ENCODE results near the gene CENPH.
"Not testable (repeated sequence)": the region's sequence is repeated elsewhere in the genome, so short reads cannot be mapped to it uniquely, and the experiment has no call there.

Gene CENPH, protein sequence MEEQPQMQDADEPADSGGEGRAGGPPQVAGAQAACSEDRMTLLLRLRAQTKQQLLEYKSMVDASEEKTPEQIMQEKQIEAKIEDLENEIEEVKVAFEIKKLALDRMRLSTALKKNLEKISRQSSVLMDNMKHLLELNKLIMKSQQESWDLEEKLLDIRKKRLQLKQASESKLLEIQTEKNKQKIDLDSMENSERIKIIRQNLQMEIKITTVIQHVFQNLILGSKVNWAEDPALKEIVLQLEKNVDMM

DNA sequence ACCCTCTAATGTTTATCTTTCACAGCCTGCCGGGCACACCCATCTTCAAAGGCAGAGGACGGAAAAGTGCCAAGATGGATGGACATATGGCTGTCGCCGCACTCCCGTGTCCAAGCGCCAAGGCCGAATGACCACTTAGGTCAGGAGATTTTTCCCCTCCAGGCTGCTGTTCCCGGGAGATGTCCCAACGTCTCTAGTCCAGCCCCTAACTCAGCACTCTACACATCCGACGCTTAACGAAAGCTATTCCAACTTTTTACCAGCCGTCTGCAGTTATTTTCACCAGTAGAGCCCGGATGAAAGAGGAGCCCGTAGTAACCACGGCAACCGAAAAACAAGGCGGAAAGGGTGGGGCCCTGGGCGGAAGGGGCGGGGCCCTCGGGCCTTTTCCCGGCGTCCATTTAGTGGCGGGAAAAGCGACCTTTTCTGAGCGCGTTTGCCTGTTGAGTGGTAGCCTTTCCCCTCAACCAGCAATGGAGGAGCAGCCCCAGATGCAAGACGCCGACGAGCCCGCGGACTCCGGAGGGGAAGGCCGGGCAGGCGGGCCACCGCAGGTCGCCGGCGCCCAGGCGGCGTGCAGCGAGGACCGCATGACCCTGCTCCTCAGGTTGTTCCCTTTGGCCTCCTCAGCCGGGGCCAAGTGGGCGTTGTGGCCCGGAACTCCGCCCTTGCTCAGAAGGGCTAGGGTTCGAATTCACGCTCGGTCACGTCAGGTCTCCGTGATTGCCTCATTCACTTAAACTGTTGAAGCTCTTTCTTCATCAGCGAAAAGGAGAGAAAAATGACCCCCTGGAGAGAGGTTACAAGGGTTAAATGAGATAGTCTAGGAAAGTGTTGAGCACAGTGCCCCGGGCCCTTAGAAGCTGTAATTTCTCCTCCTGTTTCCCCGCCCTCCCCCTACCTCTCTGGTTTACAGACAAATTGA, at the start of gene CENPH:
Gene CENPH, plus strand, starts transcription at position 422 of the 925 bp plus-strand sequence. Its CDS starts 52 bp downstream, at position 474.
- DNase-seq: peak; percentile 87 to 91 (median 88)

DNA sequence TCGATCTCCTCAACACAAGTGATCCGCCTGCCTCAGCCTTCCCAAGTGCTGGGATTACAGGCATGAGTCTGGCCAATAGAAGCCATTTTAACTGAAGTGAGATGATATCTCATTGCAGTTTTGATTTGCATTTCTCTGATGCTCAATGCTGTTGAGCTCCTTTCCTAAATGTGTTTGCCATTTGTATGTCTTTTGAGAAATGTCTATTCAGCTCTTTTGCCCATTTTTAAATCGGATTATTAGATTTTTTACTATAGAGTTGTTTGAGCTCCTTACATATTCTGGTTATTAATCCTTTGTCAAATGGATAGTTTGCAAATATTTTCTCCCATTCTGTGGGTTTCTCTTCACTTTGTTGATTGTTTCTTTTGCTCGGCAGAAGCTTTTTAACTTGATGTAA, 49.1 kb upstream of the CENPH start:
- DNase-seq: not testable (repeated sequence)

DNA sequence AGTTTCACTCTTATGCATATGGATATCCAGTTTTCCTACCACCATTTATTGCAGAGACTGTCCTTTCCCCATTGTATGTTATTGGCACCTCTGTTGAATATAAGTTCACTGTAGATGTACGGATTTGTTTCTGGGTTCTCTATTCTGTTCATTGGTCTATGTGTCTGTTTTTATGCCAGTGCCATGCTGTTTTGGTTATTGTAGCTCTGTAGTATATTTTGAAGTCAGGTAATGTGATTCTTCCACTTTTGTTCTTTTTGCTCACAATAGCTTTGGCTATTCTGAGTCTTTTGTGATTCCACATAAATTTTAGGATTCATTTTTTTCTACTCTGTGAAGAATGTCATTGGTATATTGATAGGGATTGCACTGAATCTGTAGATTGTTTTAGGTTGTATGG, 48.6 kb upstream of the CENPH start:
- no peak for DNase-seq

DNA sequence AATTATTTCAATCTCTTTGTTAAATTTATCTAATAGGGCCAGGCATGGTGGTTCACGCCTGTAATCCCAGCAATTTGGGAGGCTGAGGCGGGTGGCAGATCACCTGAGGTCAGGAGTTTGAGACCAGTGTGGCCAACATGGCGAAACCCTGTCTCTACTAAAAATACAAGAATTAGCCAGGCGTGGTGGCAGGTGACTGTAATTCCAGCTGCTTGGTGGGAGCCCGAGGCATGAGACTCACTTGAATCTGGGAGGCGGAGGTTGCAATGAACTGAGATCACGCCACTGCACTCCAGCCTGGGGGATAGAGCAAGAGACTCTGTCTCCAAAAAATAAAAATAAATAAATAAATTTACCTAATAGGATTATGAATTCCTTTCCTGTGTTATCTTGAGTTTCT, 40.8 kb upstream of the CENPH start:
- DNase-seq: not testable (repeated sequence)

DNA sequence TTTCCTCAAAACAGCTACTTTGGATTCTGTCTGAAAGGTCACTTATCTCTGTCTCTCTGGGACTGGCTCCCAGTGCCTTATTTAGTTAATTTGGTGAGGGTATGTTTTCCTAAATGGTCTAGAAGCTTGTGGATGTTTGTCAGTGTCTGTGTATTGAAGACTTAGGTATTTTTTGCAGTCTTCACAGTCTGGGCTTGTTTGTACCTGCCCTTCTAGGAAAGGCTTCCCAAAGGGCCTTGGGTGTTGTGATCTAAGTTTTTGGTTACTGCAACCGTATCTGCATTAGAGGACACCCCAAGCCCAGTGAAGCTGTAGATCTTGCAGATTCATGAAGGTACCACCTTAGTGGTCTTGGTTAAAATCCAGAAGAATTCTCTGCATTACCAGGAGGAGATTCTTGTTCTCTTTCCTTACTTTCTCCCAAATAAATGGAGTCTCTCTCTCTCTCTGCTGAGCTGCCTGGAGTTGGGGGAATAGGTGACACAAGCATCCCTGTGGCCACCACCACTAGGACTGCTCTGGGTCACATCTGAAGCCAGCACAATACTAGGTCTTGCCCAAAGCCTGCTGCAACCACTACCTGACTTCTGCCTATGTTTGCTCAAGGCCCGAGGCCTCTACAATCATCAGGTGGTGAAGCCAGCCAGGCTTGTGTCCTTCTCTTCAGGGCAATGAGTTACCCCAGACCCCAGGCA, 40.3 kb upstream of the CENPH start:
- no peak for DNase-seq

DNA sequence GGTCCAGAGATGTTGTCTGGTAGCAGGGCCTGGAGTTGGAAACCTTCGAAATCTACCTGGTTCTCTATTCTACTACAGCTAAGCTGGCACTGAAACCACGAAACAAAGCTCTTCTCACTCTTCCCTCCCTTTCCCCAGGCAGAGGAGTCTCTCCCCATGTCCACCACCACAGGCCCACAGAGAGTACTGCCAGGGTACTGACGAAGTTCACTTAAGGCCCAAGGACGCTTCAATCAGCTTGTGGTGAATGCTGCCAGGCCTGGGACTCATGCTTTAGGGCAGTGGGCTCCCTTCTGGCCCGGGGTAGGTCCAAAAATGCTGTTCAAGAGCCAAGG, 39.7 kb upstream of the CENPH start:
- no peak for DNase-seq

DNA sequence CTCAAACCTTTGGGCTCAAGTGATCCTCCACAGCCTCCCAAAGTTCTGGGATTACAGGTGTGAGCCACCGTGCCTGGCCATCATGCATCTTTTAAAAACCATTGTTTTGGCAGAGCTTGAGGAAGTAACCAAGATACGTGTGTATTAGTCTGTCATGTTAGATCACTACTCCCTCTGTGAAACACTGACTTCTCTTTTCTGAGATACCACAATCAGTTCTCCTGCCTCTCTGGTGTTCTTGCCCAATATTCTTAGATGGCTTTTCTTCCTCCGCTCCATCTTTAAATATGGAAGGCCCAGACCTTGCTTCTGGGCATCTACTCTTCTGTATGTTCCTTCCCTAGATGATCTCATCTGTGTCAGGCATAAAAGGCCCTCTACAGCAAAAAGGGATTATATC, 36.7 kb upstream of the CENPH start:
- no peak for DNase-seq

DNA sequence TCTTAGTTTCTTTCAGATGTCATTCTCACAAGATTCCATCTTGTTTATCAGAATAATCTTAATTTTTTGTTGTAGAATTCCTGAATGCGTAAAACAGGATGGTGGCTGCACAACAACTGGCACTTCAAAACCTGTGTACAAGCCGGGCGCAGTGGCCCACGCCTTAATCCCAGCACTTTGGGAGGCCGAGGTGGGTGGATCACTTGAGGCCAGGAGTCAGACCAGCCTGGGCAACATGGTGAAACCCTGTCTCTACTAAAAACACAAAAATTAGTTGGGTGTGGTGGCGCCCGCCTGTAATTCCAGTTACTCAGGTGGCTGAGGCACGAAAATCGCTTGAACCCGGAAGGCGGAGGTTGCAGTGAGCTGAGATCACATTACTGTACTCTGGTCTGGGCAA, 32.9 kb upstream of the CENPH start:
- DNase-seq: no peak

DNA sequence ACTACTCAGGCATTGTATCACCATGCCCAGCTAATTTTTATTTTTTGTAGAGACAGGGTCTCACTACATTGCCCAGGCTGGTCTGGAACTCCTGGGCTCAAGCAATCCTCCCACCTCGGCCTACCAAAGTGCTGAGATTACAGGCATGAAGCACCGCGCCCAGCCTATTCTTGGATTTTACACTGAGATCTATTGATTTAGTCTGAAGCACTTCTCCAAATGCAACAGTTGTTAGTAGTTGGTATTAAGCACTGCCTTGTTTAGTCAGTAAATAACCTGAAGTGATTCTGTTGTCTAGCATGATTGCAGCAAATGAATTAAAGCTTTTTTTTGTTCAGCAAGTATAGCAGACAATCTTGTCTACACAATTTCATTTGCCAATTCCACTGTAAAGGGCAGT, 31.3 kb upstream of the CENPH start:
- DNase-seq: no peak

DNA sequence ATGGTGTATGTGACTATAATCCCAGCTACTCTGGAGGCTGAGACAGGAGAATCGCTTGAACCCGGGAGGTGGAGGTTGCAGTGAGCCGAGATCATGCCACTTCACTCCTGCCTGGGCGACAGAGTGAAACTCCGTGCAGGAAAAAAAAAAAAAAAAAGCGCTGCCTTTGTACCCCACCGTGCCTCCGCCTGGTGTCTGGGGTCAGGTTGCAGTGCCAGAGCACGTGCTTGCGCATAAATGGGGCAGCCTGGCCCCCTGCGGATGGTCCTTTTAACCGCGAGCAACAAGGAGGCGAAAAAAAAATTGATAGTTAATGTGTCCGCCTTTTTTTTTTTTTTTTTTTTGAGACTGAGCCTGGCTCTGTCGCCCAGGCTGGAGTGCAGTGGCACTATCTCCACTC, 28.7 kb upstream of the CENPH start:
- DNase-seq: no peak

DNA sequence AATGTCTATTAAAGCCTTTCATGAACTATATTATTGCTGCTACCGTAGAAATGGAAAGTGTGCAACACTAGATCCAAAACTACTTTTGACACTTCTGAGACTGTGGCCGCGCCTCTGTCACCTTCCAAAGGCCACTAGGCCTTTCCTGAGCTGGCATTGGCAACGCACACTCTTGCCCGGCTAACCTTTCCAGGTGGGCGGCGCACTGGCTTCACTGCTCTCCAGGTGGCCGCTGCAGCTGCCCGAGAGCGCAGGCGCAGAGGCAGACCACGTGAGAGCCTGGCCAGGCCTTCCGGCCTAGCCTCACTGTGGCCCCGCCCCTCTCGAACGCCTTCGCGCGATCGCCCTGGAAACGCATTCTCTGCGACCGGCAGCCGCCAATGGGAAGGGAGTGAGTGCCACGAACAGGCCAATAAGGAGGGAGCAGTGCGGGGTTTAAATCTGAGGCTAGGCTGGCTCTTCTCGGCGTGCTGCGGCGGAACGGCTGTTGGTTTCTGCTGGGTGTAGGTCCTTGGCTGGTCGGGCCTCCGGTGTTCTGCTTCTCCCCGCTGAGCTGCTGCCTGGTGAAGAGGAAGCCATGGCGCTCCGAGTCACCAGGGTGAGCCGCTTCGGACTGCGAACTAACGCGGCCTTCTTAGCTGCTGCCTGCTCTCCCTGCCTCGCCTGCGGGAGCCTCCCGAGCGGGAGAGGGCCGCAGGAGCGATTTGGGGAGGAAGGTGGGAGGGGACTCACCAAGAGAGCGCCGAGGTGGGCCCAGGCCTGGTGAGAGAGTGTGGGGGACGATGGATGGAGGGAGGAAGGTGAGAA, 22.5 kb upstream of the CENPH start, which contains the start of gene CCNB1:
Gene CCNB1, plus strand, starts transcription at position 465 of the 807 bp plus-strand sequence. Its CDS starts 113 bp downstream, at position 578.
- peak; percentile 91 to 97 (median 94) for DNase-seq

DNA sequence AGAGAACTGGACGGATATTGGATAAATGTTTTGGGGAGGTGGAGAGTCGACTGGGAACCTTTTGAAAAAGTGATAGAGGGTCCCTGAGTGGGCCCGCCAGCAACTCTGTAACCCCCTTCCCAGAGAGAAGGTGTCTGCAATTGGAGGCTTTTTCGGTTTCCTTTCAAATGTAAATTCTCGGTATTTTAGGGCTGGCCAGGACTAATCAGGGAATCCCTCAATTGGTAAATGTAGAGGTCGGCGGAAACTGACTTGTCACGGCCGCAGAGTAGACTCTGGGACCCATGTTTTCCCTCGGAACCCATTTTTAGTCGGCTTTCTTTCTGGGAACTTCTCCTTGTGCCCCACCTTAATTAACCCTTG, 21.9 kb upstream of the CENPH start:
- DNase-seq: no peak

DNA sequence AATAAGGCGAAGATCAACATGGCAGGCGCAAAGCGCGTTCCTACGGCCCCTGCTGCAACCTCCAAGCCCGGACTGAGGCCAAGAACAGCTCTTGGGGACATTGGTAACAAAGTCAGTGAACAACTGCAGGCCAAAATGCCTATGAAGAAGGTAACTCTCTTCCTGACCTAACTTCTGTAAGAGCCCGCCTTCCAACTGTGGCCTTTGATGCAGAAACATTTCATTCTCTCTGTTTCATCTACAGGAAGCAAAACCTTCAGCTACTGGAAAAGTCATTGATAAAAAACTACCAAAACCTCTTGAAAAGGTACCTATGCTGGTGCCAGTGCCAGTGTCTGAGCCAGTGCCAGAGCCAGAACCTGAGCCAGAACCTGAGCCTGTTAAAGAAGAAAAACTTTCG, 21.5 kb upstream of the CENPH start:
- DNase-seq: no peak

DNA sequence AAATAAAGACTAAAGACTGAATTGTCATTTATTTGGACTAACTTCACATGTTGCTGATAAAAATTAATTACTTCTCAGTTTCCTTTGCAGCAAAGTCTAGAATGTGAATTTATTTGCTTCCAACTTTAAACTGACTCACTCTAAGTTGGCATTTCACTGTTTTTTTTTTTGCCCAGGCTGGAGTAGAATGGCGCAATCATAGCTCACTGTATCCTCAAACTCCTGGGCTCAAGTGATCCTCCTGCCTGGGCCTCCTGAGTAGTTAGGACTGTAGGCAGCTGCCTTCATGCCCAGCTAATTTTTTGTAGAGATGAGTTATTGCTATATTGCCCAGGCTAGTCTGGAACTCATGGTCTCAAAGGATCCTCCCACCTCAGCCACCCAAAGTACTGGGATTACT, 18.9 kb upstream of the CENPH start:
- no peak for DNase-seq

DNA sequence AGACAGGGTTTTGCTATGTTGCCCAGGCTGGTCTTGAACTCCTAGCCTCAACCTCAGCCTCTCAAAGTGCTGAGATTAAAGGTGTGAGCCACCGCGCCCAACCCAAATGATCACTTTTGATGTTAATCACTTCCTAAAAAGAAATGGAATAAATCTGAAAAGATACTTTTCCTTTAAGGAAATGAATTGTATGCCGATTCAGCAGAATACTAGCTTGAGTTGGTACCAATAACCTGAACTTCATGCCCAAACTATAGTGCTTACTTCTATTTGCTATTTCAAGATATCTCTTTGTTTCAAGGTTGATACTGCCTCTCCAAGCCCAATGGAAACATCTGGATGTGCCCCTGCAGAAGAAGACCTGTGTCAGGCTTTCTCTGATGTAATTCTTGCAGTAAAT, 18.4 kb upstream of the CENPH start:
- DNase-seq: no peak

DNA sequence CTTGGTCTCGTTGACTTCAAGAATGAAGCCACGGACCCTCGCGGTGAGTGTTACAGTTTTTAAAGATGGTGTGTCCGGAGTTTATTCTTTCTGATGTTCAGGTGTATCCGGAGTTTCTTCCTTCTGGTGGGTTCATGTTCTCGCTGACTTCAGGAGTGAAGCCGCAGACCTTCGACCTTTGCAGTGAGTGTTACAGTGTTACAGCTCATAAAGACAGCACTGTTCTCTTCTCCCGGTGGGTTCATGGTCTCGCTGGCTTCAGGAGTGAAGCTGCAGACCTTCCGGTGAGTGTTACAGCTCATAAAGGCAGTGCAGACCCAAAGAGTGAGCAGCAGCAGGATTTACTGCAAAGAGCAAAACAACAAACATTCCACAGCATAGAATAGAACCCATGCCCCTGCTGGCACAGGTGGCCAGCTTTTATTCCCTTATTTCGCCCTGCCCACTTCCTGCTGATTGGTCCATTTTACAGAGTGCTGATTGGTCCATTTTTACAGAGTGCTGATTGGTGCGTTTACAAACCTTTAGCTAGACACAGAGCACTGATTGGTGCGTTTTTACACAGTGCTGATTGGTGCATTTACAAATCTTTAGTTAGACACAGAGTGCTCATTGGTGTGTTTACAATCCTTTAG, 7.6 kb upstream of the CENPH start:
- DNase-seq: not testable (repeated sequence)

DNA sequence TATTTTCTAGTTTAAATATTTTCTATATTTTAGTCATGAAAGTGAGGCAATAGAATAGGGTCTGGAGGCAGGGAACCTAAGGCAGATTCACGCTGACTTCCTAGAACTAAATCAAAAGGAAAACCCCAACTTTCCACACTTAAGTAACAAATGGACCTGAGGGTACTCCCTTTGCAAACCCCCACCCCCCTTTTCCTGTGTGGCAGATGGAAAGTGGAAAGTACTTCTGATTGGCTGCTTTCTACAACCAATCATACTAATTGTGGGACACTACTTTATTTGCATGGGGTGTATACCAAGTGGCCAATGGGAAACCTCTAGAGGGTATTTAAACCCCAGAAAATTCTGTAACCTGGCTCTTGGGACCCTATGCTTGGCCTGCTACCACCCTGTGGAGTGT, 4.8 kb upstream of the CENPH start:
- DNase-seq: no peak

DNA sequence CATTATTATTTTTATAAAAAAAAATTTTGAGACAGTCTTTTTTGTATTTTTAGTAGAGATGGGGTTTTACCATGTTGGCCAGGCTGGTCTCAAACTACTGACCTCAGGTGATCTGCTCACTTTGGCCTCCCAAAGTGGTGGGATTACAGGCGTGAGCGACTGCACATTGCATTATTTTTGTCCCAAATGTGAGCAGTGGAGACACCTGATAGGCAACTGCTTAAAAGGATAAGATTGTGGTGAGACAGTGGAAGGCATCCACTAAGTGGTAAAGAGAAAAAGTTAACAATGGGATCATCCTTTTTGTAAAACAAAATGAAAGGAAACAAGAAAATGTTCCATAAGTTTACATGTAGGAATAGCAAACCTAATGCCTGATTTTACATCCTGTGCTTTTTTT, 2.0 kb upstream of the CENPH start:
- no peak for DNase-seq

DNA sequence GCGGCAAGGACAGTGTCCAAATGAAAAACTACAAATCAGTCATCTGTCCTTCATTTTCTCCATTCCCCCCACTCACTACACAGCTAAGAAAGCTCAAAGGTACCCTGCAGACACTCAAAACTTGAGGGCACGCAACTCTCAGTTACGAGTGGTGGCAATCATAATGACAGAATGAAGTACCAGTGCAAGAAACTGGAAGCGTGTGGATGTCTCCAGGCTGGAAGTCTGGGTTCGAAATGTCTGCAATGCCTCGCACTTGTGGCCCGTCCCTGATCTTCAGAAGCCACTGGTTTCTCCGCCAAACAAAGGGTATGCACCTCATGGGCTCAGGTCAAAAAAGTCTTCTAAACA, 597 bp upstream of the CENPH start:
- peak in 1 of 6 experiments; percentile 39 for DNase-seq

DNA sequence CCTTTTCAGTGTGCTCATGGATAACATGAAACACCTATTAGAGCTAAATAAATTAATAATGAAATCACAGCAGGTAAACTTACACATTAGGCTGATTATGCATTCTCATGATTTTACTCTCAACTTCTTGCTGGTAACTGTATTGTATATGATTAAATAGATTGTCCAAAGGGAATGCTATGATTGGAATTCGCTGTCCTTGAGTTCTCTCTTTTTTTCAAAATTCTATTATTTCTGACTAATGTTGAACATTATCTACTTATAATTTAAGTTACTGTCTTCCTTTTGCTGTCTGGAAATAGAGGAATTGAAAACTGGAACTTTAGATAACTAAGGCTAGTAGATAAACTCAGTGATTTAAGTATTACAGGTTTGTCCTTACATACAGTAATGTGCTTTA, 13.1 kb downstream of the CENPH start:
- DNase-seq: no peak

DNA sequence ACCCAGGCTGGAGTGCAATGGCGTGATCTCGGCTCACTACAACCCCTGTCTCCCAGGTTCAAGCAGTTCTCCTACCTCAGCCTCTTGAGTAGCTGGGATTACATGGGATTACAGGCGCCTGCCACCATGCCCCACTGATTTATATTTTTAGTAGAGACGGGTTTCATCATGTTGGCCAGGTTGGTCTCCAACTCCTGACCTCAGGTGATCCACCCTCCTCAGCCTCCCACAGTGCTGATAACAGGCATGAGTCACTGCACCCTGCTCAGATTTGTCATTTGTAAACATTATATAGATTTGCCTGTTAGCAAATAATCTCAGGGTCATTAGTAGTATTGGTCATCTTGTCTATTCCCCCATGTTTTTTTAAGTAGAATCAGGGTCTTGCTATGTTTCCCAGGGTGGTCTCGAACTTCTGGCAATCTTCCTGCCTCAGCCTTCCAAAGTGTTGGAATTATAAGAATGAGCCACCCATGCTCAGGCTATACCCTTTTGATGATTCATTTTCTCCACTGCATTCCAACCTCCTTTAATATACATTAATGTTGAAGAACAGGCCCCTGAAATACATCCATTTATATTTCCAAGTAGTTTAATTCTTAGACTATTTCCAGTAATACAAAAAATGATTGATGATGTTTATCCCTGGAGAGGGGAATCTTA, 17.3 kb downstream of the CENPH start:
- no peak for DNase-seq

DNA sequence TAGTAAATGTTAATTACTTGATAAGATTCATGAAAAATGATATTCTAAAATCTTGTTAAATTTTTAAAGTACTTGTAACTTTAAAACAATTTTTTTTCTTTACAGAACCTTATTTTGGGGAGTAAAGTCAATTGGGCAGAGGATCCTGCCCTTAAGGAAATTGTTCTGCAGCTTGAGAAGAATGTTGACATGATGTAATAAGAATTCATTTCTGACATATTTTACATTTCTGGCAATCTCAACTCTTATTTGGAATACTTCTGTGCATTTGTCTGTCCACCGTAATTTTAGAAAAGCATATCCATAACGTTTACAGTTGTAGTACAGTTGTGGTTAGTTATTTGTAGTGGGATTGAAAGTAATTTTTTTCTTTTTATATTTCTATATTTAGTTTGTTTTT, 20.2 kb downstream of the CENPH start:
- DNase-seq: no peak
